ENCODE data around the gene UTF1. TPM values are rescaled to one million over a fixed set of nuclear protein-coding genes. Genes with fewer than 3 reads are reported as not detected.

The UTF1 gene
- total and polyA plus RNA-seq, 8 donors = not detected

- FAIRE-seq (no peak), DNase-seq (peak in 2 of 6 donors; percentile 12 to 70), ATAC-seq (no peak)
- Histone ChIP-seq H3K4me3 (no peak overlapping the region), H3K9me3 (no peaks in the 10 kb centered on the region), H3K4me1 (no peaks in the 10 kb centered on the region), H3K27ac (no peak overlapping the region), H3K36me3 (no peaks in the 10 kb centered on the region), H3K27me3 (no peaks in the 10 kb centered on the region)
- WGBS, 2 donors = 68 to 79% methylated on average over 17 of the region's 17 CpGs
- TF ChIP-seq CTCF (IDR thresholded peaks at IDR 0.05) = no peak
- intact Hi-C loops (cut with DNase I) = no loop called here
Observed at GRCh38 chr10:133207627-133208026, 22.4 kb upstream of the UTF1 start.

GRCh38 chr10:133208466-133208865 is 21.6 kb upstream of the UTF1 start:
- TF ChIP-seq CTCF (IDR thresholded peaks at IDR 0.05) = no peak
- FAIRE-seq (no peak), ATAC-seq (no peak), DNase-seq (peak in 2 of 6 donors; percentile 5 to 33)
- H3K27ac ChIP-seq = no peak overlapping the region
- 66 to 79% methylated on average over 16 to 18 of the region's 18 CpGs for WGBS, 2 donors
- no peaks in the 10 kb centered on the region for H3K4me1 ChIP-seq
- H3K9me3 ChIP-seq = no peaks in the 10 kb centered on the region
- no peaks in the 10 kb centered on the region for H3K27me3 ChIP-seq
- intact Hi-C loops (cut with DNase I) = no loop called here
- no peak overlapping the region for H3K4me3 ChIP-seq
- H3K36me3 ChIP-seq = no peaks in the 10 kb centered on the region

- H3K27ac ChIP-seq = no peak overlapping the region
- H3K4me3 ChIP-seq = no peak overlapping the region
- 78 to 92% methylated on average over 14 of the region's 14 CpGs for WGBS, 2 donors
- no peaks in the 10 kb centered on the region for H3K27me3 ChIP-seq
- DNase-seq (peak in 1 of 6 donors; percentile 10), ATAC-seq (no peak), FAIRE-seq (no peak)
- no peak for TF ChIP-seq CTCF (IDR thresholded peaks at IDR 0.05)
- no peaks in the 10 kb centered on the region for H3K36me3 ChIP-seq
- no peaks in the 10 kb centered on the region for H3K4me1 ChIP-seq
- H3K9me3 ChIP-seq = no peaks in the 10 kb centered on the region
- intact Hi-C loops (cut with DNase I) = no loop called here
Observed at GRCh38 chr10:133209117-133209516, 20.9 kb upstream of the UTF1 start.

- no peak overlapping the region for H3K27ac ChIP-seq
- H3K27me3 ChIP-seq = no peaks in the 10 kb centered on the region
- intact Hi-C loops (cut with DNase I) = no loop called here
- no peaks in the 10 kb centered on the region for H3K9me3 ChIP-seq
- H3K36me3 ChIP-seq = no peaks in the 10 kb centered on the region
- no peak for TF ChIP-seq CTCF (IDR thresholded peaks at IDR 0.05)
- no peak overlapping the region for H3K4me3 ChIP-seq
- DNase-seq = peak in 2 of 6 donors; percentile 8 to 49
- no peak for ATAC-seq
- FAIRE-seq = no peak
- H3K4me1 ChIP-seq = no peaks in the 10 kb centered on the region
- WGBS, 2 donors = 64 to 72% methylated on average over 20 of the region's 20 CpGs
Observed at GRCh38 chr10:133209641-133210040, 20.4 kb upstream of the UTF1 start.

- Histone ChIP-seq H3K36me3 (no peaks in the 10 kb centered on the region), H3K9me3 (no peaks in the 10 kb centered on the region), H3K27ac (no peak overlapping the region), H3K4me3 (no peak overlapping the region), H3K27me3 (no peaks in the 10 kb centered on the region), H3K4me1 (no peaks in the 10 kb centered on the region)
- ATAC-seq (no peak), FAIRE-seq (no peak), DNase-seq (peak in 2 of 6 donors; percentile 9 to 70)
- intact Hi-C loops (cut with DNase I) = no loop called here
- 50 to 71% methylated on average over 23 to 27 of the region's 27 CpGs for WGBS, 2 donors
- no peak for TF ChIP-seq CTCF (IDR thresholded peaks at IDR 0.05)
Observed at GRCh38 chr10:133210398-133211140, 19.4 kb upstream of the UTF1 start.
